GM18526 (cell line): Measurements from ENCODE around the gene ATP5F1D.

Experiments used
- POLR2A ChIP-seq: IDR thresholded peaks from 3 replicates; pipeline ENCODE4 v1.6.1; 2011; ENCODE audit not compliant: insufficient read length; ENCODE audit errors: extremely low read depth

Gene ATP5F1D

GRCh38 chr19:1283207-1283916 is 41.8 kb downstream of the ATP5F1D start:
- TF ChIP-seq POLR2A: no peak

- TF ChIP-seq POLR2A: no peak
Measured at GRCh38 chr19:1283917-1284292, 42.4 kb downstream of the ATP5F1D start.

GRCh38 chr19:1284293-1284978 is 42.9 kb downstream of the ATP5F1D start:
- TF ChIP-seq POLR2A: no peak

DNA sequence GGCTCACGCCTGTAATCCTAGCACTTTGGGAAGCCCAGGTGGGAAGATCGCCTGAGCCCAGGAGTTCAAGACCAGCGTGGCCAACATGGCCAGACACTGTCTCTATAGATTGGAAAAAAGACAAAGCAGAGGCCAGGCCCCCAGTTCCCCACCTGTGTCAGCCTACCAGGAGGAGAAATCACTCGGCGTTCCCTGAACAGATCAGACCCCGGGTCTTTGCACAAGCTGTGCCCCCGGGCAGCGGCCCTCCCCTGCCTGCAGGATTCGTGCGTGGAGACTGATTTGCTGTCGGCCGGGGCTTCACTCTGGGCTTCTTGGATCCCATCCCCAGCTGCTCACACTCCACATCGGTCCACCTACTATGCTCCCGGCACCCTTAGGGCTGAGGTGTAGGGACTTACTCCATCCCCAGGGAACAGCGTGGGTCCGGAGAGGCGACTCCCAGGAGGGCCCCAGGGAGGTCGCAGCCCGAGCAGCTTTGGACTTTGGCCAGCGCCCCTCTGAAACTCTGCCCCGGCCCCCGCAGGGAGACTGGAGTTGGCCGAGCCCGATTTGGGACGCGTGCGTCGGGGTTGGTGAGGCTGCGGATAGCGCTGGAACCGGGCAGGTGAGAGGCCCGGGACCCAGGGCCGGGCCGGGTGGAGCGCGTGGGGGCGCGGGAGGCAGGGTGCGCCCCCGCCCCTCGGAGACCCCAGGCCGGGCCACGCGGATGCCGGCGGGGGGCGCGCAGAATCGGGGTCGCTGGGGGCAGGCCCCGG is 43.6 kb downstream of the ATP5F1D start:
- no peak for TF ChIP-seq POLR2A

DNA sequence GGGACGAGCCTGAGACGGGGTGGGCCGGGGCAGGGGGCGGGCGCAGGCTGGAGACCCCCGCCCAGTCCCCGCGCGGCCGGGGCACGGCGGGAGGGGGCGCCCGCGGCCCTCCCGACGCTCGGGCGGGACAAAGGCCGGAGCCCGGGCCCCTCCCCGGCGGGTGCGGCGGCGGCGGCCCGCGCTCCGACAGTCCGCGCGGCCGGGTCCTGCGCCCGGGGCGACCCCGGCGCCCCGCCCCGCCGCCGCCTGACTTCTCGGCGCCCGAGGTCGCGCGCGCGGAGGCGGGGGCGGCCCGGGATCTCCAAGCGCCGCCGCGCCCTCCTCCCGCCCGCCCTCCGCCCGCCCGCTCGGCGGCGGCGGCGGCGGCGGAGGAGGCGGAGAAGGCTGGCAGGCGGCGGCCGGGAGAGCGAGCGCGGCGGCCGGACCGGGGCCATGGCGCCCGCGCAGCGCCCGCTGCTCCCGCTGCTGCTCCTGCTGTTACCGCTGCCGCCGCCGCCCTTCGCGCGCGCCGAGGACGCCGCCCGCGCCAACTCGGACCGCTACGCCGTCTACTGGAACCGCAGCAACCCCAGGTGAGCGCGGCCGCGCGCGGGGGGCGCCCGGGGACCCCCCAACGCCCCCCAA is 44.3 kb downstream of the ATP5F1D start, which contains the start of gene EFNA2:
Gene EFNA2, plus strand, starts transcription at position 137 of the 624 bp plus-strand sequence. Its CDS starts 296 bp downstream, at position 433.
- TF ChIP-seq POLR2A: no peak

DNA sequence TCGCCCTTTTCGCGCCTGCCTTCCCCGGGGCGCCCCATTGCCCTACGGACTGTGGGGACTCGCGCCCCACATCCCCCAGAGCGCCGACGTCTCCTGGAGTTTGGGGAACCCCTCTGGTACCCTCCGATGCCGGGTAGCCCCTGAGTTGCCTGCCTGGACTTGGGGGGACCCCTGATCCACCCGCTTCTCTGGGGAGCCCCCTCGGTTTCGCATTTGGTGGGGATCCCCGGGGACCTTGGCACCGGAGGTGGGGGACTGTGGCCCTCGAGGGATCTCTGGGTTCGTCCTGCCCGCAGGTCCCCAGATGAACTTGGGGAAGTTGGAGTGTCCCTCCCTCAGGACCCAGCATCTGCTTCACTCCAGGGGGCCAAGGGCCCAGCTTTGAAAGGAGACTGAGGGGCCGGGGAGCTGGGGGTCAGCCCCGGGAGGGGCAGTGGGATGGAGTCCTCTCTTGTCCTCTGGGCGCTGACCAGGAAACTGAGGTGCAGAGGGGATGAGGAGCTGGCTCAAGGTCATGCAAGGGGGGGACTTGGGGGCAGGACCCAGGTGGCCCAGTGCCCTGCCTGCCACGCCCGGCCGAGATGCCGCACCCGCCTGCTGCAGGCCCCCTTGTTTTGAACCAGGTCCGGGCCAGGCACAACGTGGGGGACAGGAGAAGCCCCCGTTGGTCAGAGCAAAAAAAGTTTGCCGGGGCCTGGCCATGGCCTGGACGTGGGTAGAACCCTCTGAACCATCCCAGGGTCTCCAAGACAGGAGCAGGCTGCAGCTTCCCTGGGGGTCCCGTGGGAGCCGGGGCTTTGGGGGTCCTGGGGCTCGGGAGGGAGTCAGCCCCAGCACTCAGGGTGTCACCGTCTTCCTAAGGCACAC is 45.2 kb downstream of the ATP5F1D start:
- TF ChIP-seq POLR2A: no peak

DNA sequence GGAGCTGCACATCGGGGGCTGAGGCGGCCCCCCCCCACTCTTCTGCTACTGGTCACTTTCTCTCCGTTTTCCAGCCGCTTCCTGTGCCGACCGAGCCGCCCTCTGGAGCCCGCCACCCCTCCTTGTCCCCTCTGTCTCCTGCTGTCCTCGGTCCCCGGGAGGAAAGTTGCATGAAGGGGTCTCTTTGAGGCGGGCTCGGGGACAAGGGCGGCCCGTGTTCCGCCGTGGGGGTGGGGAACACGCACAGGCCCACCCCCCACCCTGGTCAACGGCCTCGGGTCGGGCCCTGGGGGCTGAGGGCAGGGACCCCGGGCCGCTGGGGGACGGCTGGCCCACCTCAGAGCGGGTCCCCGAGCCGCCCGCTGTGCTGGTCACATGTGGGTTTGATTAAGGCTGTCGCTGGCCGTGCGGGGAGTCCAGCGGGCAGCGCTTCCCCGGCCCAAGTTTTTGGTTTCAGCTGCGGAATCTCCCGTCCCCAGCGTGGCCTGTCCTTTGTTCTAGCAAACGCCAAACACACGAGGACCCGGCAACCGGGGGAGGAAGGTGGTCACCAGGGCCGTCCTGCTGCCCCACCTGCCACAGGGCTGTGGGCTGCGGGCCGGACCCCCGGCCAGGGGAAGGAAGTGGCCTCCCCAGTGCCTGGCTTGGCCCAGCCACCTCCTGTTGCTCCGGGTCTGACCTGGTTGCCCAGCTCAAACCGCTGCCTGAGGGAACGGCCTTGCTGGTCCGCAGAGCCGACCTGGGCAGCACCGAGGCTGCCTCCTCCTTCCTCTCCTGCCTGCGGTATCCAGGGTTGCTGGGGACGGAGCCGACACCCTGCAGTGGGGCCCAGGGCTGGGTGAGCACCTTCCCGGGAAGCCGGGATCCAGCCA is 46.0 kb downstream of the ATP5F1D start:
- no peak for TF ChIP-seq POLR2A

- TF ChIP-seq POLR2A: no peak
Measured at GRCh38 chr19:1288226-1288612, 46.7 kb downstream of the ATP5F1D start.

DNA sequence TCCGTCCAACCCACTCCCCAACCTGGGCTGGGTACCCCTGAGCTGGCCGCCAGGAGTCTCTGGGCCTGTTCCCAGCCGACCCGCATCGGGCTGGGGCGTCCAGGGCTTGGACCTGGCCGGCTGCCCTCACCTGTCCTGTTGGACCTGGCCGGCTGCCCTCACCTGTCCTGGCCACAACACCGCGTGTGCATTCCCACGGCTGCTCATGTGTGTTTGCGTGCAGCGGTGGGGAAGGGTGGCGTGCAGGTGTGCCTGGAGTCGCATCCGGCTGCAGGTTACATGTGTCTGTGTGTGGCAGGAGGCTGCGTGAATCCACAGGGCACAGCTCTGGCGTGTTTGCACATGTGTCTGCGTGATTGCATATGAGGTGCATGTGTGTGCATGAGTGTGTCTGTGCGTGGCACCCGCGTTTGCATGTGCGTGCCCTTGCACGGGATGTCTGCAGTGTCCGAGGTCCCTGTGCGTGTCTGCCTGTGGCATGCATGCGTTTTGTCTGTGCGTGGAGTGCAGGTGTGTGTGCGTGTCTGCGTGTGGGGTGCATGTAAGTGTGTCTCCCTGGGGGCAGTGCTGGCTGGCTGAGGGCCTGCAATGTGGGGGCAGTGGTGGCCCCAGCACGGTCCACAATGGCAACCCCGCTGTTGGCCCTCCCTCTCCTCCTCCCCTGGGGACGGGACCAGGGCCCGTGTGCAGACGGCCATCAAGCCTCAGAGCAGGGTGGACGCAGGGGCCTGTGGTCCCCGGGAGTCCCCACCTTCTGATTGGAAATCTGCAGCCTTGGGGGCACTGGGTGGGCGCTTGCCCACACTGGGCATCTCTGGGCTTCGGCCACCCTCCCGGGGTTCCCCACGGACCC is 47.5 kb downstream of the ATP5F1D start:
- TF ChIP-seq POLR2A: no peak

DNA sequence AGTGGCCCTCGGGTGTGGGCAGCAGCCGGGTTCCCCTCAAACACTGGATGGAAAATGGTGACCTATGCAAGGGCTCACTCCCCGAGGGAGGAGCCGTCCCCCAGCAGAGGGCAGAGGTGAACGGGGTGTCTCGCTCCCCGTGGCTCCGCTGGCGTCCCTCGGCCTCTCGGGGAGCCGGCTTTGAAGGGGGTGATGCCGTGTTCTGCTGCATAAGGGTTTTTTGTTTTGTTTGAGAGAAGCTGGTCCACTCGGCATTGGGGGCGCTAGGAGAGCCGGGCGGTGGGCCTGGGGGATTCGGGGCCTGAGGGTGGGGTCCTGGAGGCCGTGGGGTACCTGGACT is 48.1 kb downstream of the ATP5F1D start:
- TF ChIP-seq POLR2A: no peak

DNA sequence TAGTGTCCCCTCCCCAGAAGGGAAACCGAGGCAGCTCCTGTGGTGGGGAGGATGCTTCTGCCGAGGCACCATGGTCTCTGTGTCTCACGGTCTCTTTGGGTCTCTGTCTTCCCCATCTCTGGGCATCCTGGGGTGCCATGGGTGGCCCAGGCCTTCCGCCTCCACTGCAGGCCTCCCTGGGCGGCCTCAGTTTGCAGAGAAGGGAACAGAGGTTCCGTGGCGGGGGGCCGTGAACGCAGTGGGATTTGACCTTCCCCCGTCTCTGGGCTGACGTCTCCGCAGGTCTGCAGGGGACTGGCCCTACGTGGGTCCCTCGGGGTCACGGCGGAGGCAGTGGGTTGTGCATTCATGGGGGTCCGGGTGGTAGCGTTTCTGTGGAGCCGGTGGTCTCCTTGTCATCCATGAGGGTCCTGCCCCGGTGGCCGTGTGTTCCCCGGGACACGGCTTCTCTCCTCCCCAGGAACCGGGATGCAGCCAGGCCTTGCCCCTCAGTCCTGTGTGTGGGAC is 48.7 kb downstream of the ATP5F1D start:
- no peak for TF ChIP-seq POLR2A

DNA sequence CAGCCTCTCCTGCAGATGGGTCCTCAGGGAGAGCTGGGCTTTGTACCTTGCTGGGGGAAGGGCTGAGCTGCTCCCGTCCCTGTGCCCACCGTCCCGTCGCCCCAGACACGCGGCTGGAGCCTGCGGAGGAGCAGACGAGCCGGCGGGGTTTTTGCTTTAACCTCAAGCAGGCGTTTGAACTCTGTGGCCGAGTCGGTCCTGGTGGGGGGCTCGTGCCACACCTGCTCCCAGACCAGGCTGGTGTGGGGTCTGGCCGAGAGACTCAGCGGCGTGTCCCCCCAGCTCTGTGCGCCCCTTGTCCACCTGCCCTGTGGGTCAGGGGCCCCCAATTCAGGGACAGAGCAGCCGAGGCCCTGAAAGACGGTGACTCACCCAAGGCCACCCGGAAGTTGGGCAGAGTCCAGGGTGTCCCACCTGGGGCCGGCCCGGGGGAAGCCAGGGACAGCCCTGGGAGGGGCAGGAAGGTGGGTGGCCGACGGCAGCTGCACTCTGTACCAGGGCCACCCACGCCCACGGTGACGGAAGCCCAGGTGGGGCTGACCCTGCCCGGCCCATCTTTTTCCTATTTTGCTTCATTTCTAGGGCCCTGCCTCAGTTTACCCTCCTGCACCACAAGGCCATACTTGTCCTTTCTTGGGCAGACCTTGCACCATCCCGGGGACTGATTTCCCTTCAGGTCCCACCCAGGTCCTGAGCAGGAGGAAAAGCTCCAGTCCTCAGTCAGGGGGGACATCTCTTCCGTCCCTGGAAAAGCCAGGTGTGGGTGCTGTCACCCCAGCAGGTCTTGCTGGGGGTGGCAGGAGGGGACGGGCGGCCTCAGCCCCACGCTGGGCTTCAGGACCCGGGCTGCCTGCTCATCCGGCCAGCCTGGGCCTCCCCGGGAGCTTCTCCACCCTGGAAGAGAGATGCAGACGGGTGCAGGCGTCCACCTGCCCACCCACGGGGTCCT is 49.4 kb downstream of the ATP5F1D start:
- TF ChIP-seq POLR2A: no peak
